WTC11 (cell line): ENCODE results near the gene C4orf36.

Experiments
- ATF3 ChIP-seq: sonication (generic); formaldehyde crosslinking; conservative IDR thresholded peaks from 2 replicates; pipeline ENCODE4 v1.8.1; 2022; ENCODE audit warnings: mild to moderate bottlenecking, missing genetic modification reagents
- CBFB ChIP-seq: sonication (generic); formaldehyde crosslinking; IDR thresholded peaks from 2 replicates; pipeline ENCODE4 v1.8.1; 2022; ENCODE audit warnings: mild to moderate bottlenecking, low read depth, missing genetic modification reagents
- CREB1 ChIP-seq: sonication (generic); formaldehyde crosslinking; IDR thresholded peaks from 2 replicates; pipeline ENCODE4 v1.8.0; 2023; ENCODE audit warnings: mild to moderate bottlenecking, missing genetic modification reagents
- CTCF ChIP-seq: fragments of 200-600 bp; IDR thresholded peaks from 2 replicates; pipeline ENCODE4 v1.8.0; 2022; ENCODE audit warnings: antibody characterized with exemption
- E2F4 ChIP-seq: sonication (generic); formaldehyde crosslinking; IDR thresholded peaks from 2 replicates; pipeline ENCODE4 v1.8.1; 2022; ENCODE audit warnings: low read depth, mild to moderate bottlenecking, moderate library complexity, missing genetic modification reagents, borderline replicate concordance
- ETV6 ChIP-seq: sonication (generic); formaldehyde crosslinking; IDR thresholded peaks from 2 replicates; pipeline ENCODE4 v1.8.1; 2022; ENCODE audit warnings: mild to moderate bottlenecking, missing genetic modification reagents
- IRF1 ChIP-seq: sonication (generic); formaldehyde crosslinking; IDR thresholded peaks from 2 replicates; pipeline ENCODE4 v1.8.0; 2023; ENCODE audit warnings: missing genetic modification reagents
- JUN ChIP-seq: sonication (generic); formaldehyde crosslinking; IDR thresholded peaks from 2 replicates; pipeline ENCODE4 v1.8.0; 2023; ENCODE audit warnings: mild to moderate bottlenecking, missing genetic modification reagents
- PRDM15 ChIP-seq: sonication (generic); formaldehyde crosslinking; IDR thresholded peaks from 2 replicates; pipeline ENCODE4 v1.8.0; 2022; ENCODE audit warnings: missing genetic modification reagents
- TP53 ChIP-seq: sonication (generic); formaldehyde crosslinking; IDR thresholded peaks from 2 replicates; pipeline ENCODE4 v1.8.1; 2023; ENCODE audit warnings: mild to moderate bottlenecking, missing genetic modification reagents

- TF ChIP-seq E2F4 (CRISPR knock-in tag) (no peak), TP53 (CRISPR knock-in tag) (no peak), CTCF (no peak), IRF1 (CRISPR knock-in tag) (no peak), PRDM15 (CRISPR knock-in tag) (no peak), CREB1 (CRISPR knock-in tag) (no peak), ATF3 (no peak), CBFB (CRISPR knock-in tag) (no peak), JUN (no peak), ETV6 (CRISPR knock-in tag) (no peak)
Observed at GRCh38 chr4:86841309-86841708, 50.9 kb downstream of the C4orf36 start.
